ENCODE data around the gene RBM34. TPM values are rescaled to one million over a fixed set of nuclear protein-coding genes. Genes with fewer than 3 reads are reported as not detected.
A peak's percentile ranks its signal among the peaks of the same experiment; 100 is the strongest.

RBM34 gene
- total and polyA plus RNA-seq, 8 donors: 52.2 to 77.2 (median 67.3) TPM

- peaks cover 6 to 39% of the 10 kb centered on the region in 2 donors for H3K4me1 ChIP-seq
- no peak overlapping the region for H3K27ac ChIP-seq
- no peak for ATAC-seq
- no peak for DNase-seq
- H3K36me3 ChIP-seq: peaks cover 0 to 45% of the 10 kb centered on the region in 2 donors
- TF ChIP-seq, protein P1, sequence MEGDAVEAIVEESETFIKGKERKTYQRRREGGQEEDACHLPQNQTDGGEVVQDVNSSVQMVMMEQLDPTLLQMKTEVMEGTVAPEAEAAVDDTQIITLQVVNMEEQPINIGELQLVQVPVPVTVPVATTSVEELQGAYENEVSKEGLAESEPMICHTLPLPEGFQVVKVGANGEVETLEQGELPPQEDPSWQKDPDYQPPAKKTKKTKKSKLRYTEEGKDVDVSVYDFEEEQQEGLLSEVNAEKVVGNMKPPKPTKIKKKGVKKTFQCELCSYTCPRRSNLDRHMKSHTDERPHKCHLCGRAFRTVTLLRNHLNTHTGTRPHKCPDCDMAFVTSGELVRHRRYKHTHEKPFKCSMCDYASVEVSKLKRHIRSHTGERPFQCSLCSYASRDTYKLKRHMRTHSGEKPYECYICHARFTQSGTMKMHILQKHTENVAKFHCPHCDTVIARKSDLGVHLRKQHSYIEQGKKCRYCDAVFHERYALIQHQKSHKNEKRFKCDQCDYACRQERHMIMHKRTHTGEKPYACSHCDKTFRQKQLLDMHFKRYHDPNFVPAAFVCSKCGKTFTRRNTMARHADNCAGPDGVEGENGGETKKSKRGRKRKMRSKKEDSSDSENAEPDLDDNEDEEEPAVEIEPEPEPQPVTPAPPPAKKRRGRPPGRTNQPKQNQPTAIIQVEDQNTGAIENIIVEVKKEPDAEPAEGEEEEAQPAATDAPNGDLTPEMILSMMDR (IDR thresholded peaks at IDR 0.05): no peak
- no peaks in the 10 kb centered on the region for H3K27me3 ChIP-seq
- no peaks in the 10 kb centered on the region for H3K9me3 ChIP-seq
- intact Hi-C loops (cut with DNase I): no loop called here
- no peak overlapping the region for H3K4me3 ChIP-seq
These were observed 31.1 kb downstream of the RBM34 start for GRCh38 chr1:235129774-235130570.

GRCh38 chr1:235128456-235129328 is 32.4 kb downstream of the RBM34 start, which contains the start of gene TOMM20:
TOMM20 (minus strand) TSS chr1:235128837; CDS start chr1:235128715, 122 bp downstream.
- H3K9me3 ChIP-seq: no peaks in the 10 kb centered on the region
- TF ChIP-seq, protein P1 (IDR thresholded peaks at IDR 0.05): no peak
- intact Hi-C loops (cut with DNase I): no loop called here
- ATAC-seq (peak; percentile 98), DNase-seq (peak; percentile 96 to 99 (median 98))
- peaks cover 6 to 50% of the 10 kb centered on the region in 2 donors for H3K4me1 ChIP-seq
- peak within 1 kb of the TSS; percentile 84 to 87 for H3K27ac ChIP-seq
- peak within 1 kb of the TSS; percentile 66 to 94 for H3K4me3 ChIP-seq
- H3K27me3 ChIP-seq: no peaks in the 10 kb centered on the region
- H3K36me3 ChIP-seq: peaks cover 0 to 32% of the 10 kb centered on the region in 2 donors

DNA sequence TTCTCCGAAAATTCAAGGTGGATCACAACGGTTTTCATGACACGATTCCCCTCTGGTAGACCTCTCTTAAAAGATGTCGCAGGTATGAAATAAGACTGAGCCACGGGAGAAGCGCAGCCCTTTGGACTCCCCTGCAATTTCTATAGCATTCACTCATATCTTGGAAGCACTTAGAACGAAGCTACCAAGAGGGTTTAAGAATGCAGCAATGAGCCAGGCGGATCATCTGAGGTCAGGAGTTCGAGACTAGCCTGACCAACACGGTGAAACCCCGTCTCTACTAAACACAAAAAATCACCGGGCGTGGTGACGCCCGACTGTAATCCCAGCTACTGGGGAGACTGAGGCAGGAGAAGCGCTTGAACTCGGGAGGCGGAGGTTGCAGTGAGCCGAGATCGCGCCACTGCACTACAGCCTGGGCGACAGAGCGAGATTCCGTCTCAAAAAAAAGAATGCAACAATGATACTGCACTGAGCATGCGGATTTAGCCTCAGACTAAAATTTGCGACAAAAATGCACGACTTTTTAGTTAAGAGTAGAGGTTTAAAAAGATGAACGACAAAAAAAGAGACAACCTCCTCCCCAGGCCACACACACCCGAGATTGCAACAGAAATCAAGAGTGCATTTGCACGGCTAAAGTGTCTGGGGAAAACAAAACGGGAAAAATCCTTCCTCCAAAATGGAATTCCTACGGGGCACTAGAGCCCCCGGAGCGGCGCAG is 33.2 kb downstream of the RBM34 start:
- H3K4me3 ChIP-seq: peak overlapping the region; percentile 66 to 94
- peaks cover 0 to 24% of the 10 kb centered on the region in 2 donors for H3K36me3 ChIP-seq
- H3K27ac ChIP-seq: peak overlapping the region; percentile 84 to 87
- H3K4me1 ChIP-seq: peaks cover 6 to 57% of the 10 kb centered on the region in 2 donors
- TF ChIP-seq, protein P1 (IDR thresholded peaks at IDR 0.05): no peak
- H3K27me3 ChIP-seq: no peaks in the 10 kb centered on the region
- DNase-seq (no peak), ATAC-seq (peak; percentile 21)
- no peaks in the 10 kb centered on the region for H3K9me3 ChIP-seq
- intact Hi-C loops (cut with DNase I): no loop called here

- no peaks in the 10 kb centered on the region for H3K9me3 ChIP-seq
- intact Hi-C loops (cut with DNase I): no loop called here
- H3K36me3 ChIP-seq: peaks cover 0 to 19% of the 10 kb centered on the region in 2 donors
- H3K27ac ChIP-seq: no peak overlapping the region
- TF ChIP-seq, protein P1 (IDR thresholded peaks at IDR 0.05): no peak
- no peak for DNase-seq
- H3K4me3 ChIP-seq: peak overlapping the region; percentile 66 to 94
- ATAC-seq: no peak
- H3K4me1 ChIP-seq: peaks cover 6 to 64% of the 10 kb centered on the region in 2 donors
- no peaks in the 10 kb centered on the region for H3K27me3 ChIP-seq
These were observed 33.8 kb downstream of the RBM34 start for GRCh38 chr1:235127203-235127602.

Measured in left lung (tissue), 10 donors.